ENCODE measurements around the gene ACAD9.

The ACAD9 gene

GRCh38 chr3:128932516-128933212 is 53.2 kb downstream of the ACAD9 start:
- DNase-seq (ENCODE audit: insufficient read length, low spot score) (no peak), FAIRE-seq (no peak)

GRCh38 chr3:128933213-128933921 is 53.9 kb downstream of the ACAD9 start:
- FAIRE-seq (no peak), DNase-seq (ENCODE audit: insufficient read length, low spot score) (no peak)

GRCh38 chr3:128933922-128934253 is 54.5 kb downstream of the ACAD9 start:
- FAIRE-seq (no peak), DNase-seq (ENCODE audit: insufficient read length, low spot score) (no peak)

- no peak for FAIRE-seq
Observed at GRCh38 chr3:128935922-128936321, 56.5 kb downstream of the ACAD9 start.

GRCh38 chr3:128936341-128936740 is 56.9 kb downstream of the ACAD9 start:
- DNase-seq (ENCODE audit: insufficient read length, low spot score) (no peak), FAIRE-seq (no peak)

More at GRCh38 chr3:128935922-128936321, 56.5 kb downstream of the ACAD9 start:
- DNase-seq (ENCODE audit: insufficient read length, low spot score) = no peak

GRCh38 chr3:128940252-128940651 is 60.8 kb downstream of the ACAD9 start:
- no peak for FAIRE-seq

GRCh38 chr3:128942161-128942952 is 62.9 kb downstream of the ACAD9 start:
- FAIRE-seq (no peak), DNase-seq (ENCODE audit: insufficient read length, low spot score) (no peak)

More at GRCh38 chr3:128940252-128940651, 60.8 kb downstream of the ACAD9 start:
- no peak for DNase-seq (ENCODE audit: insufficient read length, low spot score)

- DNase-seq (ENCODE audit: insufficient read length, low spot score) = no peak
Observed at GRCh38 chr3:128945041-128945877, 65.8 kb downstream of the ACAD9 start.

GRCh38 chr3:128945878-128946175 is 66.4 kb downstream of the ACAD9 start:
- FAIRE-seq (no peak), DNase-seq (ENCODE audit: insufficient read length, low spot score) (no peak)

More at GRCh38 chr3:128945041-128945877, 65.8 kb downstream of the ACAD9 start:
- FAIRE-seq = no peak

GRCh38 chr3:128946411-128946810 is 67.0 kb downstream of the ACAD9 start:
- no peak for DNase-seq (ENCODE audit: insufficient read length, low spot score)

GRCh38 chr3:128949158-128949557 is 69.7 kb downstream of the ACAD9 start:
- no peak for FAIRE-seq
- DNase-seq (ENCODE audit: insufficient read length, low spot score) = no peak

More at GRCh38 chr3:128946411-128946810, 67.0 kb downstream of the ACAD9 start:
- FAIRE-seq = no peak

GRCh38 chr3:128950223-128950938 is 71.0 kb downstream of the ACAD9 start:
- no peak for FAIRE-seq

GRCh38 chr3:128956440-128956839 is 77.0 kb downstream of the ACAD9 start:
- DNase-seq (ENCODE audit: insufficient read length, low spot score) (no peak), FAIRE-seq (no peak)

More at GRCh38 chr3:128950223-128950938, 71.0 kb downstream of the ACAD9 start:
- DNase-seq (ENCODE audit: insufficient read length, low spot score) = no peak
